ENCODE measurements around the gene BABAM2.

Gene BABAM2

DNA sequence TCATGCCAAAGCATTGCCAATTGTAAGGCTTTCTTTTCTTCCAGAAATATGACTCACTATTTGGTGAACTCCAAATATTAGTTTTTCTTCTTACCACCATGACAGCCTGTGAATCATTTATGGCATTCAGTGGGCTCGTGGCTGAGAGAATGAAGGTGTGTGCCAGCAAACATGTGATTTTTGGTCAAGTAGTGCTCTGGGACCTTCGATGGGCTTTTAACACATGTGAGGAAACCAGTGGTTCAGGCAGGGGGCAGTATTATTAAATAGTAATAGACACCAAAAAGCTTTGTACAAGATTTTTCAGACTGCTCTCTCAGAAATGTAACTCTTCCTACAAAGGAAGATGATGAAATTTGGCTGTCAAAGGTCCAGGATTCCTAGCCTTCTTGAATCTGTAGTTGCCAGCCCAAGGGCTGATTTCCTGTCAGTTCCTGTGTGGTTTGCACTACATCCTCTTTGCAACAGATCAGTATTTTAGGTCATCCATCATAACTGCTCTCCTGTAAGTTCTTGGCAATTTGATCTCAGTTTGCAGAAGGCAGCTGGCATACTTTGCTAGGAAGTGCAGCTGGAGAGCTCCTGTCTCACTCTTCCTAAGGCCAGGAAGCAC, 64.3 kb downstream of the BABAM2 start:
- DNase-seq (ENCODE audit: low read depth): peak; percentile 52
- TF ChIP-seq, protein P1, sequence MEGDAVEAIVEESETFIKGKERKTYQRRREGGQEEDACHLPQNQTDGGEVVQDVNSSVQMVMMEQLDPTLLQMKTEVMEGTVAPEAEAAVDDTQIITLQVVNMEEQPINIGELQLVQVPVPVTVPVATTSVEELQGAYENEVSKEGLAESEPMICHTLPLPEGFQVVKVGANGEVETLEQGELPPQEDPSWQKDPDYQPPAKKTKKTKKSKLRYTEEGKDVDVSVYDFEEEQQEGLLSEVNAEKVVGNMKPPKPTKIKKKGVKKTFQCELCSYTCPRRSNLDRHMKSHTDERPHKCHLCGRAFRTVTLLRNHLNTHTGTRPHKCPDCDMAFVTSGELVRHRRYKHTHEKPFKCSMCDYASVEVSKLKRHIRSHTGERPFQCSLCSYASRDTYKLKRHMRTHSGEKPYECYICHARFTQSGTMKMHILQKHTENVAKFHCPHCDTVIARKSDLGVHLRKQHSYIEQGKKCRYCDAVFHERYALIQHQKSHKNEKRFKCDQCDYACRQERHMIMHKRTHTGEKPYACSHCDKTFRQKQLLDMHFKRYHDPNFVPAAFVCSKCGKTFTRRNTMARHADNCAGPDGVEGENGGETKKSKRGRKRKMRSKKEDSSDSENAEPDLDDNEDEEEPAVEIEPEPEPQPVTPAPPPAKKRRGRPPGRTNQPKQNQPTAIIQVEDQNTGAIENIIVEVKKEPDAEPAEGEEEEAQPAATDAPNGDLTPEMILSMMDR (conservative IDR thresholded peaks at IDR 0.05; ENCODE audit: low read depth, low read length): peak; percentile 34
- no peak overlapping the region for H3K4me3 ChIP-seq (ENCODE audit: low read length)

GRCh38 chr2:27955384-27956161, 65.0 kb downstream of the BABAM2 start:
- DNase-seq (ENCODE audit: low read depth): no peak
- H3K4me3 ChIP-seq (ENCODE audit: low read length): no peak overlapping the region

DNA sequence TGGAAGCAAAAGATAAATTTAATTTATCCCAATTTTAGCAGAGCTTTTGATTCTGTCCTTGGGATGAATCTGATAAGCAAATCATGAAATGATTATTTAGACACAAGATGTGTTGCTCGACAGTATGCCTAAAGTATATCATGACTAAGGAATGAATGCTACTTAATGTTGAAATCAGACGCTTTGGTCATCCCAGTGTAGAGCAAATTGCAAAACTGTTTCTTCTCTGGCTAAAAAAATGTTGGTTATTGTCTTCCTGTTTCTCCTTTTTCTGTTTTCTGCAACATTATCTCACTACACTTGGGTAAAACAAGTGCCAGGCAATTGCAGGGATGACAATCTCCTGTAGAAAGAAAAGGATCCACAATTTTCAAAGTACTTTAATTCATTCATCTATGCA, 66.4 kb downstream of the BABAM2 start:
- DNase-seq (ENCODE audit: low read depth): no peak
- no peak overlapping the region for H3K4me3 ChIP-seq (ENCODE audit: low read length)
- TF ChIP-seq, protein P1 (conservative IDR thresholded peaks at IDR 0.05; ENCODE audit: low read depth, low read length): no peak

More at GRCh38 chr2:27955384-27956161, 65.0 kb downstream of the BABAM2 start:
- TF ChIP-seq, protein P1 (conservative IDR thresholded peaks at IDR 0.05; ENCODE audit: low read depth, low read length): no peak

DNA sequence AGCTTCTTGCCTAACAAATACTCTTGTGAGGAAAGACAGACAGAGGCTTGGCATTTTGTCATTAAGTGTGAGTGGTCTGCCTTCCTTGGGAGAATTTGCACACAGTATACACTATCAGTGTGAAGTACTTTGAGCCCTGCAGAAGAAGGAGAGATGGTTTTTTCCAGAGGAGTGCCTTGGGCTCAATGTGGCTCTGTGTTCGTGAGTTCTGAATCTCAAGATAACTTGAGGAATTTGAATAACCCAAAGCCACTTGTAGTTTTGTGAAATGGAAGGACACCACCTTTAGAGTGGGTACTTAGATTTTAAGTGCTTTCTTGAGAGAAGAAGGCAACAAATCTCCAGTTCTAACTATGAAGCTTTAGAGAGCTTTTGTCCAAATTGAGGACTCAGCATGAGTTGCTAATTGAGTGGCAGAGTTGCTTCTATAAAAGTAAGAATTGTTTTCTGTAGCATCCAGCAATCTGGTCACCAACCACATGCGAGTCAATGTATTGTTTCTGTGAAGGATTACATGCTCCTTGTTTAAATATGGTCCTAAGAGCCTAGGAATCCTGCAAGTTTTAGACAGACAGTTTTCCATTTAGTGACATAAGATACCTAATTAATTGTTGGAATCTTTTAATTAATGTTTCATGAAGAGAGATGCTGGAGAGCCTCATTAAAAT, 68.3 kb downstream of the BABAM2 start:
- no peak overlapping the region for H3K4me3 ChIP-seq (ENCODE audit: low read length)

GRCh38 chr2:27959496-27959895, 69.0 kb downstream of the BABAM2 start:
- no peak overlapping the region for H3K4me3 ChIP-seq (ENCODE audit: low read length)
- TF ChIP-seq, protein P1 (conservative IDR thresholded peaks at IDR 0.05; ENCODE audit: low read depth, low read length): no peak
- DNase-seq (ENCODE audit: low read depth): no peak

More for the DNA sequence above, 68.3 kb downstream of the BABAM2 start:
- no peak for DNase-seq (ENCODE audit: low read depth)
- TF ChIP-seq, protein P1 (conservative IDR thresholded peaks at IDR 0.05; ENCODE audit: low read depth, low read length): no peak

DNA sequence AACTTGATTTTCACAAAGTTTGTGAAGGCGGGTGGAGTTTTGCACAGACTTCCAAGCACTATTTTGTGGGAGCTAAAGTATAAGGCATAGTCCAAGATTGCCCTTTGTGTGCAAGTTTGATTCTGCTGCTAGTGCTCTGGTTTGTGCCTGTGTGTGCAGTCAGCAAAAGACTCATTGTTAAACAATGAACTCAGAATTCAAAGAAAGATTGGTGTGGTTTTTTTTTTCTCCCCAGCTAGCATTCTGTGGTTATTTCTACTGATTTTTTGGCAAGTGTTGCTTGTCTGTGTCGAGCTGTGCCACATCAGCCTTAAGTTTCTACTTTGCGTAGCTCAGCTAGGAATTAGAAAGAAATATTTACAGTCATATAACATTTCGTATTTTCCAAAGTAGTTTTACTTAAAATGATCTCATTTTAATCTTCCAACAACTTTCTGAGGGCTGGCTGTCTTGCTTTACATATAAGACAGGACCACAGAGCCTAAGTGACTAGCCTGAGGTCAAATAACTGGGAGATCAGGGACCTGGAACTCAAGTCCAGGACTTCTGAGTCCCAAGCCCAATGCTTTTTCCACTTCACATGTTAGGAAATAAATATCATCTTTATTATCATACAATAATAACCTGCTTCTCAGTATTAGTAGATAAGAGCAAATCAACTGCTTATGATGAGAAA, 69.8 kb downstream of the BABAM2 start:
- peak; percentile 69 for DNase-seq (ENCODE audit: low read depth)
- TF ChIP-seq, protein P1 (conservative IDR thresholded peaks at IDR 0.05; ENCODE audit: low read depth, low read length): no peak
- no peak overlapping the region for H3K4me3 ChIP-seq (ENCODE audit: low read length)
